GM12801 (cell line): ENCODE data around the gene P3R3URF.

Experiments
- CTCF ChIP-seq: IDR thresholded peaks from one replicate; pipeline ENCODE4 v1.5.1; 2011; ENCODE audit warnings: control low read depth; ENCODE audit not compliant: insufficient read length; ENCODE audit errors: extremely low read depth

The P3R3URF gene

GRCh38 chr1:46176211-46176865, at the start of gene P3R3URF:
TSS of gene P3R3URF (minus strand) at chr1:46176488. CDS start at chr1:46176471, 17 bp downstream.
- TF ChIP-seq CTCF: no peak

- no peak for TF ChIP-seq CTCF
Measured at GRCh38 chr1:46224966-46225365, 48.7 kb upstream of the P3R3URF start.

GRCh38 chr1:46223472-46223943, 47.2 kb upstream of the P3R3URF start:
- TF ChIP-seq CTCF: peak; percentile 96

- no peak for TF ChIP-seq CTCF
Measured at GRCh38 chr1:46221749-46222148, 45.5 kb upstream of the P3R3URF start.

GRCh38 chr1:46220808-46221207, 44.5 kb upstream of the P3R3URF start:
- no peak for TF ChIP-seq CTCF

- TF ChIP-seq CTCF: no peak
Measured at GRCh38 chr1:46219551-46220520, 43.5 kb upstream of the P3R3URF start.

- TF ChIP-seq CTCF: no peak
Measured at GRCh38 chr1:46218443-46218842, 42.2 kb upstream of the P3R3URF start.
